ENCODE results near the gene NDUFA1.
"Not testable (repeated sequence)": the region's sequence is repeated elsewhere in the genome, so short reads cannot be mapped to it uniquely, and the experiment has no call there.

Gene NDUFA1

GRCh38 chrX:119919835-119920585 is 48.4 kb downstream of the NDUFA1 start:
- DNase-seq, result no peak
- intact Hi-C loops (cut with DNase I; ENCODE audit: low total_unique reads), result no loop called here
- Histone ChIP-seq H3K36me3 (peaks cover 0 to 13% (median 6%) of the 10 kb centered on the region in 3 donors), H3K27me3 (no peaks in the 10 kb centered on the region), H3K4me1 (no peaks in the 10 kb centered on the region), H3K27ac (no peak overlapping the region), H3K4me3 (no peak overlapping the region), H3K9me3 (no peaks in the 10 kb centered on the region)
- TF ChIP-seq, protein P1, sequence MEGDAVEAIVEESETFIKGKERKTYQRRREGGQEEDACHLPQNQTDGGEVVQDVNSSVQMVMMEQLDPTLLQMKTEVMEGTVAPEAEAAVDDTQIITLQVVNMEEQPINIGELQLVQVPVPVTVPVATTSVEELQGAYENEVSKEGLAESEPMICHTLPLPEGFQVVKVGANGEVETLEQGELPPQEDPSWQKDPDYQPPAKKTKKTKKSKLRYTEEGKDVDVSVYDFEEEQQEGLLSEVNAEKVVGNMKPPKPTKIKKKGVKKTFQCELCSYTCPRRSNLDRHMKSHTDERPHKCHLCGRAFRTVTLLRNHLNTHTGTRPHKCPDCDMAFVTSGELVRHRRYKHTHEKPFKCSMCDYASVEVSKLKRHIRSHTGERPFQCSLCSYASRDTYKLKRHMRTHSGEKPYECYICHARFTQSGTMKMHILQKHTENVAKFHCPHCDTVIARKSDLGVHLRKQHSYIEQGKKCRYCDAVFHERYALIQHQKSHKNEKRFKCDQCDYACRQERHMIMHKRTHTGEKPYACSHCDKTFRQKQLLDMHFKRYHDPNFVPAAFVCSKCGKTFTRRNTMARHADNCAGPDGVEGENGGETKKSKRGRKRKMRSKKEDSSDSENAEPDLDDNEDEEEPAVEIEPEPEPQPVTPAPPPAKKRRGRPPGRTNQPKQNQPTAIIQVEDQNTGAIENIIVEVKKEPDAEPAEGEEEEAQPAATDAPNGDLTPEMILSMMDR (IDR thresholded peaks at IDR 0.05), result no peak

DNA sequence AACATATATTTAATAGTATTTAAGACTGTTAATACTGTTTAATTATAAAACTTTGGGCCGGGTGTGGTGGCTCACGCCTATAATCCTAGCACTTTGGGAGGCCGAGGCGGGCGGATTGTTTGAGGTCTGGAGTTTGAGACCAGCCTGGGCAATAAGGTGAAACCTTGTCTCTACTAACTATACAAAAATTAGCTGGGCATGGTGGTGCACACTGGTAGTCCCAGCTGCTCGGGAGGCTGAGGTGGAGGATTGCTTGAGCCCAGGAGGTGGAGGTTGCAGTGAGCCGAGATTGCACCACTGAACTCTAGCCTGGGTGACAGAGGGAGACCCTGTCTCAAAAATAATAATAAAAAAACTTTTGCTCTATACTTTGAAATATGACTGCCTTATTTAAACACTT is 50.8 kb downstream of the NDUFA1 start:
- H3K27ac ChIP-seq; H3K4me1 ChIP-seq; H3K27me3 ChIP-seq; intact Hi-C loops (cut with DNase I; ENCODE audit: low total_unique reads); H3K9me3 ChIP-seq; DNase-seq; H3K4me3 ChIP-seq: not testable (repeated sequence)
- H3K36me3 ChIP-seq, result peaks cover 0 to 19% (median 6%) of the 10 kb centered on the region in 3 donors

Data from tibial artery (tissue), 4 donors.